ENCODE results near the gene C19orf38.

C19orf38 gene

GRCh38 chr19:10915130-10916091, 67.2 kb downstream of the C19orf38 start:
- FAIRE-seq: no peak

- no peak for FAIRE-seq
Measured at GRCh38 chr19:10916602-10917001, 68.4 kb downstream of the C19orf38 start.

GRCh38 chr19:10918359-10918758, 70.1 kb downstream of the C19orf38 start:
- no peak for FAIRE-seq
